ENCODE measurements around the gene GLYATL3. TPM values are rescaled to one million over a fixed set of nuclear protein-coding genes. Genes with fewer than 3 reads are reported as not detected.
A peak's percentile ranks its signal among the peaks of the same experiment; 100 is the strongest.

GLYATL3 gene
- polyA plus RNA-seq, 3 donors = not detected

- no peaks in the 10 kb centered on the region for H3K9me3 Mint-ChIP-seq
- no CpG with 5 or more reads among the region's 3 CpGs for WGBS (ENCODE audit: insufficient coverage)
- TF ChIP-seq, protein P1, sequence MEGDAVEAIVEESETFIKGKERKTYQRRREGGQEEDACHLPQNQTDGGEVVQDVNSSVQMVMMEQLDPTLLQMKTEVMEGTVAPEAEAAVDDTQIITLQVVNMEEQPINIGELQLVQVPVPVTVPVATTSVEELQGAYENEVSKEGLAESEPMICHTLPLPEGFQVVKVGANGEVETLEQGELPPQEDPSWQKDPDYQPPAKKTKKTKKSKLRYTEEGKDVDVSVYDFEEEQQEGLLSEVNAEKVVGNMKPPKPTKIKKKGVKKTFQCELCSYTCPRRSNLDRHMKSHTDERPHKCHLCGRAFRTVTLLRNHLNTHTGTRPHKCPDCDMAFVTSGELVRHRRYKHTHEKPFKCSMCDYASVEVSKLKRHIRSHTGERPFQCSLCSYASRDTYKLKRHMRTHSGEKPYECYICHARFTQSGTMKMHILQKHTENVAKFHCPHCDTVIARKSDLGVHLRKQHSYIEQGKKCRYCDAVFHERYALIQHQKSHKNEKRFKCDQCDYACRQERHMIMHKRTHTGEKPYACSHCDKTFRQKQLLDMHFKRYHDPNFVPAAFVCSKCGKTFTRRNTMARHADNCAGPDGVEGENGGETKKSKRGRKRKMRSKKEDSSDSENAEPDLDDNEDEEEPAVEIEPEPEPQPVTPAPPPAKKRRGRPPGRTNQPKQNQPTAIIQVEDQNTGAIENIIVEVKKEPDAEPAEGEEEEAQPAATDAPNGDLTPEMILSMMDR (IDR thresholded peaks at IDR 0.05) = no peak
- H3K27me3 Mint-ChIP-seq (ENCODE audit: low read depth in 3 of 3) = peaks cover 0 to 4% (median 0%) of the 10 kb centered on the region in 3 donors
- Histone ChIP-seq H3K4me3 (replicated peaks in 1 of 3; ENCODE audit: low read depth in 2 of 3, low read length in 3 of 3) (peak overlapping the region; percentile 86 to 87 (median 86)), H3K27ac (ENCODE audit: low read depth in 1 of 2, low read length in 2 of 2) (peak overlapping the region in 1 of 2 donors; percentile 94), H4K20me1 (ENCODE audit: insufficient read depth, low read length) (no peaks in the 10 kb centered on the region), H3K27me3 (ENCODE audit: control insufficient read depth in 2 of 2, insufficient read depth in 2 of 2, low read length in 2 of 2) (no peaks in the 10 kb centered on the region), H3K79me2 (ENCODE audit: insufficient read depth, low read length) (peaks cover 55% of the 10 kb centered on the region), H3K4me2 (replicated peaks; ENCODE audit: extremely low read depth, low read length, poor library complexity, severe bottlenecking) (peak overlapping the region; percentile 82), H3K9ac (ENCODE audit: insufficient read depth, low read length, poor library complexity, severe bottlenecking) (peak overlapping the region; percentile 80), H3K4me1 (ENCODE audit: control insufficient read depth in 1 of 2, insufficient read depth in 2 of 2, low read length in 2 of 2) (peaks cover 25 to 33% of the 10 kb centered on the region in 2 donors), H2AFZ (ENCODE audit: insufficient read depth, low read depth, low read length, poor library complexity, severe bottlenecking) (peak overlapping the region; percentile 86), H3K36me3 (replicated peaks in 1 of 2; ENCODE audit: control insufficient read depth in 1 of 2, insufficient read depth in 2 of 2, low read length in 2 of 2) (peaks cover 9 to 19% of the 10 kb centered on the region in 2 donors), H3K9me3 (replicated peaks in 1 of 2; ENCODE audit: control insufficient read depth in 1 of 2, insufficient read depth in 1 of 2, low read length in 2 of 2) (no peaks in the 10 kb centered on the region)
- H3K27ac Mint-ChIP-seq = peak overlapping the region in 3 of 7 donors; percentile 13 to 100 (median 99)
- H3K4me3 Mint-ChIP-seq = peak overlapping the region; percentile 25 to 99
- intact Hi-C loops (cut with micrococcal nuclease) = no loop called here
- no peak for DNase-seq
- H3K4me1 Mint-ChIP-seq = peaks cover 35% of the 10 kb centered on the region
- peaks cover 6 to 14% of the 10 kb centered on the region in 2 donors for H3K36me3 Mint-ChIP-seq
Observed at GRCh38 chr6:49462071-49462470, 37.7 kb upstream of the GLYATL3 start.

- intact Hi-C loops (cut with micrococcal nuclease) = no loop called here
- 2% methylated on average over 5 of the region's 7 CpGs for WGBS (ENCODE audit: insufficient coverage)
Observed at GRCh38 chr6:49462599-49462926, 37.2 kb upstream of the GLYATL3 start.

More at GRCh38 chr6:49462599-49462926, 37.2 kb upstream of the GLYATL3 start:
- Mint-ChIP-seq H3K27me3 (ENCODE audit: low read depth in 3 of 3) (peaks cover 0 to 4% (median 0%) of the 10 kb centered on the region in 3 donors), H3K9me3 (no peaks in the 10 kb centered on the region), H3K36me3 (peaks cover 3 to 11% of the 10 kb centered on the region in 2 donors), H3K4me3 (peak overlapping the region; percentile 92 to 99), H3K27ac (peak overlapping the region; percentile 97 to 100 (median 98)), H3K4me1 (peaks cover 35% of the 10 kb centered on the region)
- H3K4me3 ChIP-seq (replicated peaks in 1 of 3; ENCODE audit: low read depth in 2 of 3, low read length in 3 of 3) = peak overlapping the region; percentile 86 to 87 (median 86)
- peak overlapping the region; percentile 86 for H2AFZ ChIP-seq (ENCODE audit: insufficient read depth, low read depth, low read length, poor library complexity, severe bottlenecking)
- H3K36me3 ChIP-seq (replicated peaks in 1 of 2; ENCODE audit: control insufficient read depth in 1 of 2, insufficient read depth in 2 of 2, low read length in 2 of 2) = peaks cover 4 to 15% of the 10 kb centered on the region in 2 donors
- peak overlapping the region; percentile 80 for H3K9ac ChIP-seq (ENCODE audit: insufficient read depth, low read length, poor library complexity, severe bottlenecking)
- H4K20me1 ChIP-seq (ENCODE audit: insufficient read depth, low read length) = no peaks in the 10 kb centered on the region
- H3K4me2 ChIP-seq (replicated peaks; ENCODE audit: extremely low read depth, low read length, poor library complexity, severe bottlenecking) = peak overlapping the region; percentile 82
- H3K9me3 ChIP-seq (replicated peaks in 1 of 2; ENCODE audit: control insufficient read depth in 1 of 2, insufficient read depth in 1 of 2, low read length in 2 of 2) = no peaks in the 10 kb centered on the region
- peaks cover 60% of the 10 kb centered on the region for H3K79me2 ChIP-seq (ENCODE audit: insufficient read depth, low read length)
- peak overlapping the region; percentile 57 to 94 for H3K27ac ChIP-seq (ENCODE audit: low read depth in 1 of 2, low read length in 2 of 2)
- peaks cover 25 to 33% of the 10 kb centered on the region in 2 donors for H3K4me1 ChIP-seq (ENCODE audit: control insufficient read depth in 1 of 2, insufficient read depth in 2 of 2, low read length in 2 of 2)
- TF ChIP-seq, protein P1 (IDR thresholded peaks at IDR 0.05) = no peak
- DNase-seq = no peak
- no peaks in the 10 kb centered on the region for H3K27me3 ChIP-seq (ENCODE audit: control insufficient read depth in 2 of 2, insufficient read depth in 2 of 2, low read length in 2 of 2)

Data from CD14-positive monocyte (primary cell).